MV-4-11 (cell line): ENCODE results near the gene OPN1MW2.
"Not testable (repeated sequence)": the region's sequence is repeated elsewhere in the genome, so short reads cannot be mapped to it uniquely, and the experiment has no call there.

Experiments used
- DNase-seq: peaks from one replicate; lab custom pipeline; 2025; lab: John Stamatoyannopoulos, UW

The OPN1MW2 gene

GRCh38 chrX:154219456-154219855, at the start of gene OPN1MW2:
Gene OPN1MW2 (plus strand): TSS chrX:154219756. CDS start chrX:154219816, 60 bp downstream.
- DNase-seq, result not testable (repeated sequence)

- DNase-seq, result not testable (repeated sequence)
These were observed 47.0 kb upstream of the OPN1MW2 start for GRCh38 chrX:154172535-154172943.

- not testable (repeated sequence) for DNase-seq
These were observed 45.2 kb upstream of the OPN1MW2 start for GRCh38 chrX:154174356-154174755.

GRCh38 chrX:154182296-154182695, 37.3 kb upstream of the OPN1MW2 start, which contains the start of gene OPN1MW:
Gene OPN1MW (plus strand): TSS chrX:154182596. CDS start chrX:154182678, 82 bp downstream.
- DNase-seq, result not testable (repeated sequence)

GRCh38 chrX:154183794-154184193, 35.8 kb upstream of the OPN1MW2 start:
- not testable (repeated sequence) for DNase-seq

GRCh38 chrX:154192846-154193245, 26.7 kb upstream of the OPN1MW2 start:
- DNase-seq, result not testable (repeated sequence)

- DNase-seq, result not testable (repeated sequence)
These were observed 25.2 kb upstream of the OPN1MW2 start for GRCh38 chrX:154194316-154194715.

- DNase-seq, result not testable (repeated sequence)
These were observed 23.1 kb upstream of the OPN1MW2 start for GRCh38 chrX:154196466-154196865.

GRCh38 chrX:154209670-154210418, 9.7 kb upstream of the OPN1MW2 start:
- DNase-seq, result not testable (repeated sequence)

GRCh38 chrX:154211057-154211456, 8.5 kb upstream of the OPN1MW2 start:
- not testable (repeated sequence) for DNase-seq

GRCh38 chrX:154211499-154211898, 8.1 kb upstream of the OPN1MW2 start:
- DNase-seq, result not testable (repeated sequence)

GRCh38 chrX:154225292-154225691, 5.7 kb downstream of the OPN1MW2 start:
- not testable (repeated sequence) for DNase-seq

- not testable (repeated sequence) for DNase-seq
These were observed 7.2 kb downstream of the OPN1MW2 start for GRCh38 chrX:154226706-154227105.

GRCh38 chrX:154231443-154231842, 11.9 kb downstream of the OPN1MW2 start:
- not testable (repeated sequence) for DNase-seq

- not testable (repeated sequence) for DNase-seq
These were observed 14.1 kb downstream of the OPN1MW2 start for GRCh38 chrX:154233620-154234019.

- not testable (repeated sequence) for DNase-seq
These were observed 19.5 kb downstream of the OPN1MW2 start for GRCh38 chrX:154238939-154239559.

- DNase-seq, result not testable (repeated sequence)
These were observed 20.5 kb downstream of the OPN1MW2 start for GRCh38 chrX:154239982-154240503.

GRCh38 chrX:154247377-154248045, 28.0 kb downstream of the OPN1MW2 start:
- not testable (repeated sequence) for DNase-seq

GRCh38 chrX:154248076-154248475, 28.5 kb downstream of the OPN1MW2 start:
- DNase-seq, result not testable (repeated sequence)

GRCh38 chrX:154257282-154257681, 37.7 kb downstream of the OPN1MW2 start, which contains the start of gene OPN1MW3:
Gene OPN1MW3 (plus strand): TSS chrX:154257582. CDS start chrX:154257620, 38 bp downstream.
- not testable (repeated sequence) for DNase-seq

GRCh38 chrX:154258711-154259110, 39.2 kb downstream of the OPN1MW2 start:
- DNase-seq, result not testable (repeated sequence)

GRCh38 chrX:154263072-154263471, 43.5 kb downstream of the OPN1MW2 start:
- not testable (repeated sequence) for DNase-seq
